GM10266 (cell line): ENCODE data around the gene SMIM14.
A peak's percentile ranks its signal among the peaks of the same experiment; 100 is the strongest.
"Not testable (repeated sequence)": the region's sequence is repeated elsewhere in the genome, so short reads cannot be mapped to it uniquely, and the experiment has no call there.

Experiments
- DNase-seq: peaks from one replicate; pipeline ENCODE4 v3.0.0; 2012; ENCODE audit errors: extremely low spot score
- CTCF ChIP-seq: IDR thresholded peaks from 2 replicates; pipeline ENCODE4 v1.5.1; 2012; ENCODE audit warnings: mild to moderate bottlenecking, low read depth; ENCODE audit not compliant: control insufficient read depth, insufficient read depth; ENCODE audit errors: missing control alignments

The SMIM14 gene

GRCh38 chr4:39664828-39665731 is 26.4 kb upstream of the SMIM14 start:
- no peak for TF ChIP-seq CTCF
- DNase-seq, result no peak

- no peak for DNase-seq
- TF ChIP-seq CTCF, result no peak
Measured at GRCh38 chr4:39662683-39663082, 24.0 kb upstream of the SMIM14 start.

- no peak for TF ChIP-seq CTCF
- no peak for DNase-seq
Measured at GRCh38 chr4:39660757-39661156, 22.1 kb upstream of the SMIM14 start.

- no peak for DNase-seq
- no peak for TF ChIP-seq CTCF
Measured at GRCh38 chr4:39660045-39660444, 21.4 kb upstream of the SMIM14 start.

- DNase-seq, result no peak
- TF ChIP-seq CTCF, result no peak
Measured at GRCh38 chr4:39658756-39659155, 20.1 kb upstream of the SMIM14 start.

- DNase-seq, result peak; percentile 55
- TF ChIP-seq CTCF, result no peak
Measured at GRCh38 chr4:39657465-39657864, 18.8 kb upstream of the SMIM14 start.

- DNase-seq, result not testable (repeated sequence)
Measured at GRCh38 chr4:39656638-39657037, 18.0 kb upstream of the SMIM14 start.

- TF ChIP-seq CTCF, result no peak
- no peak for DNase-seq
Measured at GRCh38 chr4:39655876-39656275, 17.2 kb upstream of the SMIM14 start.
